Memory B cell (primary cell): ENCODE results near the gene CEBPZ.

Experiments
- ATAC-seq: fragments of 150-1000 bp; cut with Tn5 transposase; 2 replicates; pipeline ENCODE4 v1.10.0; 2021; ENCODE audit warnings: low read depth, mild to moderate bottlenecking, moderate library complexity
- DNase-seq, 2 donors: peaks; one replicate each; pipeline ENCODE4 v3.0.0; 2022; ENCODE audit warnings: low spot score in 2 of 2
- H3K27ac Mint-ChIP-seq: one replicate; pipeline ENCODE4 v1.8.0; 2022; ENCODE audit warnings: mild to moderate bottlenecking, moderate library complexity, mixed read lengths
- H3K27me3 Mint-ChIP-seq: one replicate; pipeline ENCODE4 v1.8.0; 2022; ENCODE audit warnings: mixed read lengths
- H3K36me3 Mint-ChIP-seq: one replicate; pipeline ENCODE4 v1.8.0; 2022; ENCODE audit warnings: mild to moderate bottlenecking, mixed read lengths
- H3K4me1 Mint-ChIP-seq: one replicate; pipeline ENCODE4 v1.8.0; 2022; ENCODE audit warnings: mixed read lengths
- H3K4me3 Mint-ChIP-seq: one replicate; pipeline ENCODE4 v1.8.0; 2022; ENCODE audit warnings: mild to moderate bottlenecking, moderate library complexity, mixed read lengths
- H3K9me3 Mint-ChIP-seq: one replicate; pipeline ENCODE4 v1.8.0; 2022; ENCODE audit warnings: mixed read lengths

Gene CEBPZ, protein sequence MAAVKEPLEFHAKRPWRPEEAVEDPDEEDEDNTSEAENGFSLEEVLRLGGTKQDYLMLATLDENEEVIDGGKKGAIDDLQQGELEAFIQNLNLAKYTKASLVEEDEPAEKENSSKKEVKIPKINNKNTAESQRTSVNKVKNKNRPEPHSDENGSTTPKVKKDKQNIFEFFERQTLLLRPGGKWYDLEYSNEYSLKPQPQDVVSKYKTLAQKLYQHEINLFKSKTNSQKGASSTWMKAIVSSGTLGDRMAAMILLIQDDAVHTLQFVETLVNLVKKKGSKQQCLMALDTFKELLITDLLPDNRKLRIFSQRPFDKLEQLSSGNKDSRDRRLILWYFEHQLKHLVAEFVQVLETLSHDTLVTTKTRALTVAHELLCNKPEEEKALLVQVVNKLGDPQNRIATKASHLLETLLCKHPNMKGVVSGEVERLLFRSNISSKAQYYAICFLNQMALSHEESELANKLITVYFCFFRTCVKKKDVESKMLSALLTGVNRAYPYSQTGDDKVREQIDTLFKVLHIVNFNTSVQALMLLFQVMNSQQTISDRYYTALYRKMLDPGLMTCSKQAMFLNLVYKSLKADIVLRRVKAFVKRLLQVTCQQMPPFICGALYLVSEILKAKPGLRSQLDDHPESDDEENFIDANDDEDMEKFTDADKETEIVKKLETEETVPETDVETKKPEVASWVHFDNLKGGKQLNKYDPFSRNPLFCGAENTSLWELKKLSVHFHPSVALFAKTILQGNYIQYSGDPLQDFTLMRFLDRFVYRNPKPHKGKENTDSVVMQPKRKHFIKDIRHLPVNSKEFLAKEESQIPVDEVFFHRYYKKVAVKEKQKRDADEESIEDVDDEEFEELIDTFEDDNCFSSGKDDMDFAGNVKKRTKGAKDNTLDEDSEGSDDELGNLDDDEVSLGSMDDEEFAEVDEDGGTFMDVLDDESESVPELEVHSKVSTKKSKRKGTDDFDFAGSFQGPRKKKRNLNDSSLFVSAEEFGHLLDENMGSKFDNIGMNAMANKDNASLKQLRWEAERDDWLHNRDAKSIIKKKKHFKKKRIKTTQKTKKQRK

DNA sequence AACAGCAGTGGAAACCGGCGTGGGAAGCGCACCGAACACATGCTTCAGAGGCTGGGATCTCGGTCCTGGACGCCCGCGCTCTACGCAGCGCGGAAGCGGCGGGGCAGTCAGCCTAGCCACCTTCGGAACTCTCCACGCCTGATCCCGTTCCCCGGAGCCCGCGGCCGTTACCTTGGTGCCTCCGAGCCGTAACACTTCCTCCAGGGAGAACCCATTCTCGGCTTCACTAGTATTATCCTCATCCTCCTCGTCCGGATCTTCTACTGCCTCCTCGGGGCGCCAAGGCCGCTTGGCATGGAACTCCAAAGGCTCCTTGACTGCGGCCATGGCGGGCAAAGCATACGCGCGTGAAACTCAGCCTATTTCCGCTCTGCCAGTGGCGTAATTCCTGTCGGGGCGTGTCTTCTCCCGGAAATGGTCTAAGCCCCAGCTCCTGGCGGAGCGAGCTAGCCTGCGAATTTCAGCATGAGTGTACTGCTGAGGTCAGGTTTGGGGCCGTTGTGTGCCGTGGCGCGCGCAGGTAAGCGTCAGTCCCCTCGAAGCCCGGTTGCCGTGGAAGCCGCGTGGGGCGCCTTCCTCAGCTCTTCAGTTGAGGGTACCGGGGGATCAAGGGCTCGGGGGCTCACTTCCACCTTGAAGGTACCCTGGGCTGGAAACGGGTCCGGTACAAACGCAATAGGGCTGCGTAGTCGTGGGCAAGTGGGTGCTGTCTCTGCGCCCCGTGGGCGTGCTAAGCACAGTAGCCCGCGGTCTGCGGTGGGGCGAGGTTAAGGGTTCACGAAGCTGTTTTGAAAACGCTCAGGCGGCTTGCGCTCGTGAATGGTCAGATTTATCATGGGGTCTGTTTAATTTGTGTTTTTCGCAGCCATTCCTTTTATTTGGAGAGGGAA, at the start of gene CEBPZ, which contains the start of gene NDUFAF7:
TSS of gene CEBPZ (minus strand) at position 356 of the 890 bp plus-strand sequence. CDS start at position 327, 29 bp downstream.
TSS of gene NDUFAF7 (plus strand) at position 418 of the 890 bp plus-strand sequence. CDS start at position 466, 48 bp downstream.
- Mint-ChIP-seq H3K9me3 (no peaks in the 10 kb centered on the region), H3K4me1 (peaks cover 17% of the 10 kb centered on the region), H3K36me3 (peaks cover 16% of the 10 kb centered on the region), H3K4me3 (no peak within 1 kb of the TSS), H3K27ac (no peak within 1 kb of the TSS), H3K27me3 (no peaks in the 10 kb centered on the region)
- peak; percentile 71 to 76 for DNase-seq
- ATAC-seq = peak; percentile 90

DNA sequence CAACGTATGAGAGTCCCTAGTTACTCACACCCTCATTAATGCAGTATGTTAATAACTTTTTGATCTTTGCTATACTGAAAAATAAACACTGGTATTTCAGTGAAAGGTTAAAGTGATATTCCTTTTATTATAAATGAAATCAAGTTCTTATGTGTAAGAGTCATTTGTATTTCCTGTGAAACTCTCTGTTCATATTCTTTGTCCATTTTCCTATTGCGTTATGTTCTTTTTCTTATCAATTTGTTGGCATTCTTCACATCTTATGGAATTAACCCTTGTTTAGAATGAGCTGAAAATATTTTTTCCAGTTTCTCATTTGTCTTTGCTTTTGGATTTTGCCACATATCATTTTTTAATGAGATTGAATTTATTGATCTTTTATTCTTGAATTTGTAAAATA, 44.9 kb upstream of the CEBPZ start:
- Mint-ChIP-seq H3K9me3 (no peaks in the 10 kb centered on the region), H3K4me1 (no peaks in the 10 kb centered on the region), H3K27ac (no peak overlapping the region), H3K27me3 (no peaks in the 10 kb centered on the region), H3K4me3 (no peak overlapping the region), H3K36me3 (peaks cover 20% of the 10 kb centered on the region)
- ATAC-seq (no peak), DNase-seq (no peak)

DNA sequence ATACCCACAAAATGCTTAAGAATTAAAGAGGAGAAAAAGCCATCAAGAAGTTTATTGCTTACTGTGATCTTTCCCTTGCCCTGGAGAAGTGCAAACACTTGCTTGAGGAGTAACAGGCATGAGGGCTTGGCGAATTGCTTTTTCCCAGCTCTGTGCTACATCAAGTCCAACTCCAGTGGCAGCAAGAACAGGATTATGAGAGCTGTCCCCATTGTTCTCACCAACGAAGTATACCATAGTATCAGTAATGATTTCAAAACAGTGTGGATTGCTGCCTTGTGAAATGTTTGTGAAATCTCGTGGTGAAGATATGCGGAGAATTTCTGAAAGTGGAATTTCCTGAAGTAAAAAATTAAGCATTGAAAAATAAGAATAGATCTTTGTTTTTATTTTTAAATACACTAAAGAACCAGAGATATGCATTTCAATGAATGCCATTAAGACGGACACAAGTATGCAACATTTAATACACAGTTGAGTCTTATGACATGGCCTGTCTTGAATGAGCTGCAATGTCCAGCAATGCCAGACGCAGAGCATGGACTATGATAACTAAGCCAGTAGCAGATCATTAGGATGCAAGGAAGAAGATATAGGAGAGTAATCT, 43.1 kb upstream of the CEBPZ start:
- ATAC-seq = no peak
- Mint-ChIP-seq H3K4me1 (no peaks in the 10 kb centered on the region), H3K36me3 (peaks cover 18% of the 10 kb centered on the region), H3K27me3 (no peaks in the 10 kb centered on the region), H3K27ac (no peak overlapping the region), H3K9me3 (no peaks in the 10 kb centered on the region), H3K4me3 (no peak overlapping the region)
- DNase-seq = no peak

DNA sequence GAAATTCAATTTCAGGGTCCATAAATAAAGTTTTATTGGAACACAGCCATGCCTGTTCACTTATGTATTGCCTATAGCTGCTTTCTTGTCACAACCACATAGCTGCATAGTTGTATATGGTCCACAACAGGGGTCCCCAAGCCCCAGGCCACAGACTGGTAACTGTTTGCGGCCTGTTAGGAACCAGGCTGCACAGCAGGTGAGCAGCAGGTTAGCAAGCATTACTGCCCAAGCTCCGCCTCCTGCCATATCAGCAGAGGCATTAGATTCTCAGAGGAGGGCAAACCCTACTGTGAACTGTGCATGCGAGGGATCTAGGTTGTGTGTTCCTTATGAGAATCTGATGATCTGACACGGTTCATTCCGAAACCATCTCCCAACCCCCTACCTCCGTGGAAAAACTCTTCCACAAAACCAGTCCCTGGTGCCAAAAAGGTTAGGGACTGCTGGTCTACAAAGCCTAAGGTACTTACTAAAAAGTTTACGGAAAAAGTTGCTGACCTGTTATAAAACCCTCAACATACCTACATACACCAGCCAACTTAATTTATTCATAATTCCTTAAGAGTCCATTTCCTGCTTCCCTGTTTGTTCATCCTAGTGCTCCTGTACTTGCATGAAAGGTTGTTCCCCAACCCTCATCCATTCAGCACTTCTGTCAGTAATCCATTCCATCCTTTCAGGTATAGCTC, 40.1 kb upstream of the CEBPZ start:
- ATAC-seq (no peak), DNase-seq (no peak)
- no peak overlapping the region for H3K4me3 Mint-ChIP-seq
- no peaks in the 10 kb centered on the region for H3K9me3 Mint-ChIP-seq
- H3K4me1 Mint-ChIP-seq = no peaks in the 10 kb centered on the region
- H3K27ac Mint-ChIP-seq = peak overlapping the region; percentile 14
- H3K27me3 Mint-ChIP-seq = no peaks in the 10 kb centered on the region
- peaks cover 29% of the 10 kb centered on the region for H3K36me3 Mint-ChIP-seq

DNA sequence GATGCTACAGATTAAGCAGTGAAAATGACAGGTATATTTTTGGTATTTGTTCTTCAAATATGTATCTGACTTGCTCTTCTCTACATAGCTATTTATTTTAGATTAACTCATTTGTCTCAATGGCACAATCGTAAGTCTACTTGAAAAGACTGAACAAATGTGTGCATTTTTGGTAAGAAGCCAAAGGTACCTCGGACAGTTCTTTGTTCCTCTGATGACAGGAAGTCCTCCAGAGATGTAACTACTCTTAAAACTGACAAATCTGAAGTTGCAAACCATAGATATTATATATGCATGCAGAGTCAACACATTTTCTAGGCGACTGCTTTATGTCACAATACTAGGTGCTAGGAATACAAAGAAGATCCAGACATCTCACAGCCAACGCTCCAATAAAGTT, 36.7 kb upstream of the CEBPZ start:
- Mint-ChIP-seq H3K9me3 (no peaks in the 10 kb centered on the region), H3K27me3 (no peaks in the 10 kb centered on the region), H3K4me1 (peaks cover 12% of the 10 kb centered on the region), H3K27ac (peak overlapping the region; percentile 21), H3K36me3 (peaks cover 27% of the 10 kb centered on the region), H3K4me3 (no peak overlapping the region)
- DNase-seq = no peak
- ATAC-seq = no peak

DNA sequence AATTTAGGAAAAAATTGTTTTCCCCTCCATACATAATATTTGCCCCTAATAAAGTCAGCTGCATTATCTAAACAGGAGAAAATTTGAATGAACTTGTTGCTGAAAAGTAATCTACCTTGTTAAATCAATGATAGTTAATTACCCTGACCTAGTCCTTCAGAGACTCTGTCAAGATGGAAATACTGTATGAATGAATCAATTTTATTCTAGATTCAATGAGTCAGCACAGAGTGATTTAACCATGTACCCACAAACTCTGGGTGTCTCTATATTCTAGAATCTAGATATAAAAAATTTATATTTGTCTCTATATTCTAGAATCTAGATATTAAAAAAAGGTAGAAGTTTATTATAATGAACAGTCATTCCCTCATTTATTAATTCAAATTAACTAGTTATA, 36.3 kb upstream of the CEBPZ start:
- Mint-ChIP-seq H3K27me3 (no peaks in the 10 kb centered on the region), H3K36me3 (peaks cover 27% of the 10 kb centered on the region), H3K27ac (no peak overlapping the region), H3K4me3 (no peak overlapping the region), H3K4me1 (peaks cover 15% of the 10 kb centered on the region), H3K9me3 (no peaks in the 10 kb centered on the region)
- DNase-seq = no peak
- ATAC-seq = no peak

DNA sequence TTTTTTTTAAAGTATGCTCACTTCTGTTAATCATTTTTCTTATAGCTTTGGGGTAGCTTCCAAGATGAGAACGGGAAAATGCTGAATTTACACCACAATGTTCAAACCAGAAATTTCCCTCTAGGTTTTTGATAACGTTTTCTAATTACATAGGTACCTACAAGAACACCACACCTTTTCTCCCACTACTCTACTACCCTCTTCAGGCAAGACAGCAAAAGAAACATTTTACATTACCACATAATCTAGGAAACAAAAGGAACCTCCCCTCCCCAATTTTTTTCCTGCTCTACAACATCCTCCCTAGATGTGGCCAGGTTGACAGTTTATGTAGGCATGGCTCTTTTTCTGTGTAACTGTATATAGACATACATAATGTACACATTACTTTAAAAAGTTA, 32.4 kb upstream of the CEBPZ start:
- Mint-ChIP-seq H3K9me3 (no peaks in the 10 kb centered on the region), H3K4me3 (no peak overlapping the region), H3K36me3 (peaks cover 17% of the 10 kb centered on the region), H3K4me1 (peaks cover 20% of the 10 kb centered on the region), H3K27ac (peak overlapping the region; percentile 68), H3K27me3 (no peaks in the 10 kb centered on the region)
- ATAC-seq = no peak
- DNase-seq = no peak

DNA sequence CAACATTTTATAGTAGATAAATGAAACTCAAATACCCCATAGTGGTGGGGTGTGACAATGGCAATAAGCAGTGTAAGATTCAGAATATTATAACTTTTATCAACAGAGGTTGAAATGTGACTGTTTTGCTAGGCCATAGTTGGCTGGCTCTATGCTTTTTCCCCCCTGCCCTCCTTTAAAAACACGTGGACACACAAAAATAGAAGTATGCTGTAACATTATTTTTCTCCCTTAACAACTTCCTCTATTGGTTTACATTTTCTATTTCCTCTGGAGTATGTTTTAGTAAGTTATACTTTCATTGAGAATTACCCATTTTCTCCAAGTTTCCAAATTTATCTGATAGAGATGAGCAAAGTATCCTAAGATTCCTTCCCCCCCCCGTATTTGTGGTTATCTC, 31.1 kb upstream of the CEBPZ start:
- DNase-seq = no peak
- H3K27ac Mint-ChIP-seq = peak overlapping the region; percentile 53
- no peaks in the 10 kb centered on the region for H3K9me3 Mint-ChIP-seq
- ATAC-seq = peak; percentile 56
- H3K4me3 Mint-ChIP-seq = no peak overlapping the region
- no peaks in the 10 kb centered on the region for H3K27me3 Mint-ChIP-seq
- H3K36me3 Mint-ChIP-seq = peaks cover 9% of the 10 kb centered on the region
- peaks cover 20% of the 10 kb centered on the region for H3K4me1 Mint-ChIP-seq

DNA sequence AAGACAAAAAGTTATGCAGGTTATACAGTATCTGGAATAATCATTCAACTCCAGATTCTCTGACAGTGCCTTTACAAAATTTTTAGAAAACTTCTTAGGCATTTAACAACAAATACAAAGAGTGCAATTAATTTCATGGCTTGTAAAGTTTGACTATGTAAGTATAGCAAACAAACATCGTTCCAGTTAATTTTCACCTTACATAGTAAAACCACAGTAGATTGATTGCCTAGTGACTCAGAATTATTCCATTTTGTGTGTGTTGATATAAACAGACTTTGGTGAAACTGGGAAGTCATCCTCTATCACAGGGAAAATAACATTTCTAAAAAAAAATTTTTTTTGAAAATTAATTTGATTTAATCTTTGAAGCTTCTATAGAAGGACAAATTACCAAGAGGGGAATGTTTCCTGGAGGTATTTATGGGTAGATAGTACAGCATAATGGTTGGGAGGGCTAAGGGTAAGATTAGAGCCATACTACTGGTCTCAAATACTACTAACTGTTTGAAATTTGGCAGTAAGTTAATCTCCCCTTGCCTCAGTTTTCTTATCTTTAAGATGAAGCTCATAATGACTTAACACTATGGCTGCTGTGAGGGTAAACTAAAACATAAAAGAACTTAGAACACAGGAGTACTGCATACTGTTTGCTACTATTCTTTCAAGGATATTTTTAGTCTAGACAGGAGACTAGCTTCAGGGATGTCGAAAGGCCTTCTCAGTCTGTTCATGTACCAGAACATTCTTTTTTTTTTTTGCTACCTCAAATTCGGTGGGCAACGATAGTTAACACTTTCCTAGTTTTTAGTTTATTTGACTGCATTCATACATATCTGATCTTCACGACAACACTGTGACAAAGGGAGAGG, 19.7 kb upstream of the CEBPZ start:
- ATAC-seq (no peak), DNase-seq (no peak)
- no peak overlapping the region for H3K4me3 Mint-ChIP-seq
- H3K4me1 Mint-ChIP-seq = no peaks in the 10 kb centered on the region
- H3K9me3 Mint-ChIP-seq = no peaks in the 10 kb centered on the region
- H3K27ac Mint-ChIP-seq = peak overlapping the region; percentile 68
- H3K36me3 Mint-ChIP-seq = peaks cover 25% of the 10 kb centered on the region
- no peaks in the 10 kb centered on the region for H3K27me3 Mint-ChIP-seq

DNA sequence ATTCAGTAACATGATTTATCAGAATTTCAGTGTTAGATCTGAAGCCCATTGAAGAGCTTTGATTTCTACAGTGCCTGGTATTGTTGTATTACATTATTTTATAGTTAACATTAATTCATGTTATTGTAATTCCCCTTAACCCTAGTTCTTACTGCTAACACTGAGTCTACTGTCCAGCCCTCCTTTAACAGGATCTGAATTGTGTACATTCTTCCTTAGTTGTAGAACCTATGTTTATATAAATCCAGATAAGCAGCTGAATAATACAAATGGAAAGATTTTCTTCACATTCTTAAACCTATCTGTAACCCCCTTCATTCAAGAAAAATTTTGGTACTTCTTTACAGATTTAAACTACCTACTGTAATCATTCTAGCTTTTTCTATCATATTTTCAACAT, 14.8 kb upstream of the CEBPZ start:
- H3K4me1 Mint-ChIP-seq = no peaks in the 10 kb centered on the region
- no peak overlapping the region for H3K27ac Mint-ChIP-seq
- H3K9me3 Mint-ChIP-seq = no peaks in the 10 kb centered on the region
- ATAC-seq = no peak
- no peak for DNase-seq
- no peak overlapping the region for H3K4me3 Mint-ChIP-seq
- peaks cover 22% of the 10 kb centered on the region for H3K36me3 Mint-ChIP-seq
- H3K27me3 Mint-ChIP-seq = no peaks in the 10 kb centered on the region

DNA sequence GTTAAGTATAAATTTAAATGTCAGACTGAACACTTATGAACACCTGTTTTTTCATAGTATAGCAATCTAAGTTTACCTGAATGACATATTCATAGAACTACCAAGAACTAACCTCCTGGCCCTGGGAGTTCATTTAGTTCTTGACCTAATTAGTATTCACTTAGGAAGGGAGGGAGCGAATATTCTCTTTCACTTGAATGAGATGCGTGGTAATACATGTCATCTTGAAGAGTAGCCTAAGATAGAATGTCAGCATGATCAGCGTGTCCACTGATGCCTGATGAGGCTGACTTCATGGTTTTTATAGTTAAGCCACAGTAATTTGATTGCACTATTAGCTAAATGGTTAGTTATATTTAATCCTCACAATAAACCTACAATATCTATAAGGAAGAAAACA, 13.4 kb upstream of the CEBPZ start:
- H3K27ac Mint-ChIP-seq = peak overlapping the region; percentile 63
- H3K36me3 Mint-ChIP-seq = peaks cover 24% of the 10 kb centered on the region

DNA sequence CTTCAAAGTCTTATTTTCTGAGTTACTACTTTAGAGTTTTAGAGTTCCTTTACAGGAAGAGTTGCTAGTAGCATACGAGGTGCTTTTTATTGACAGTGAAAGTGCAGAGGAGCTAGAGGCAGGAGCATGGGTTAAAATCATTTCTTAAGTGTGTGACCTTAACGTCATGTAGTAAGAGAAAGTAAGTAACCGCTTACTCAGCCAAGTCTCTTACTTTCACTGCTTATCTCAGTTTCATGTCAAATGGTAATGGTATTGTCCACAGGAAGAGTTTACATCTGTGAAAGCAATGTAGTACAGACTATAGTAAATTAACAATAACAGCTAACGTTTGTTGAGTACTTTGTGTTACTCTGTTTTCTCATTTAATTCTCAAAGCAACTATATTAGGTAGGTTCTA, 12.6 kb upstream of the CEBPZ start:
- Mint-ChIP-seq H3K4me3 (no peak overlapping the region), H3K27ac (peak overlapping the region; percentile 60), H3K9me3 (no peaks in the 10 kb centered on the region), H3K36me3 (peaks cover 24% of the 10 kb centered on the region), H3K27me3 (no peaks in the 10 kb centered on the region), H3K4me1 (no peaks in the 10 kb centered on the region)
- DNase-seq = no peak
- ATAC-seq = no peak

More for the DNA sequence above, 13.4 kb upstream of the CEBPZ start:
- ATAC-seq = no peak
- H3K4me1 Mint-ChIP-seq = no peaks in the 10 kb centered on the region
- no peaks in the 10 kb centered on the region for H3K9me3 Mint-ChIP-seq
- H3K4me3 Mint-ChIP-seq = no peak overlapping the region
- DNase-seq = no peak
- H3K27me3 Mint-ChIP-seq = no peaks in the 10 kb centered on the region
